8988T (cell line): ENCODE measurements around the gene KAT5.
"Not testable (repeated sequence)": the region's sequence is repeated elsewhere in the genome, so short reads cannot be mapped to it uniquely, and the experiment has no call there.

ENCODE experiments used
- DNase-seq: peaks from one replicate; pipeline ENCODE4 v3.0.0; 2011

The KAT5 gene

GRCh38 chr11:65710421-65710820, 1.6 kb upstream of the KAT5 start:
- DNase-seq, result no peak

DNA sequence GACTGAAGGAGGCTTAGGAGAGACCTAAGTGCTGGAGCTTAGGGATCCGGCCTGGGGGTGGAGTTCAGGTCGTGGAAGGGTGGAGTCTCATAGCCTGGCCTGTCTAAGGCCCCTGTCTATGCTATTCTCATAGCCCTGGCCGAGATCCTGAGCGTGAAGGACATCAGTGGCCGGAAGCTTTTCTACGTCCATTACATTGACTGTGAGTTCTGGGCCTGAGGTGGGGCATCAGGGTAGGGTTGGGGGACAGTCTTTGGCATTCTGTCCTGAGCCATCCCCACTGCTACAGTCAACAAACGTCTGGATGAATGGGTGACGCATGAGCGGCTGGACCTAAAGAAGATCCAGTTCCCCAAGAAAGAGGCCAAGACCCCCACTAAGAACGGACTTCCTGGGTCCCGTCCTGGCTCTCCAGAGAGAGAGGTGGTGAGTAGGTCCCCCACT, 603 bp downstream of the KAT5 start:
- no peak for DNase-seq

DNA sequence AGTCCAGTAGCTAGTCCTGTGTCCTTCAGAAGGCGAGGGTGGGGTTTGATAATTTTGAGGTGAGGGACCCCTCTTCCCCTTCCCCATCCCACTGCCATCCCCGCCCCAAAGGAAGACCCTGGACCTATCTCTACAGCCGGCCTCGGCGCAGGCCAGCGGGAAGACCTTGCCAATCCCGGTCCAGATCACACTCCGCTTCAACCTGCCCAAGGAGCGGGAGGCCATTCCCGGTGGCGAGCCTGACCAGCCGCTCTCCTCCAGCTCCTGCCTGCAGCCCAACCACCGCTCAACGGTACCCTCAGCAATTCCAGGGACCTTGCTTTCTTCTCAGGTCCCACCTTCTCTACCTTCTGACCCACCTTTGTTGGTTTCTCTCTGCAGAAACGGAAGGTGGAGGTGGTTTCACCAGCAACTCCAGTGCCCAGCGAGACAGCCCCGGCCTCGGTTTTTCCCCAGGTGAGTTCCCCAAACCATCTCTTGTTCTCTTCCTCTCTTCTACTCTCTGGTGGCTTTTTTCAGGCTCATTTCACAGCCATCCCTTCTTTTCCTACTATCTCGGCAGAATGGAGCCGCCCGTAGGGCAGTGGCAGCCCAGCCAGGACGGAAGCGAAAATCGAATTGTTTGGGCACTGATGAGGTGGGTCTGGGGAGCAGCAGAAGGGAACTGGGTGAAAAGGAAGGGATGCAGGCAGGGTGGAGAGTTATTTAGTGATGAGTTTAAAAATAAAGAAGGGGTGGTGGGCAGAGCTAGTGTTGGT, 1.3 kb downstream of the KAT5 start:
- no peak for DNase-seq

DNA sequence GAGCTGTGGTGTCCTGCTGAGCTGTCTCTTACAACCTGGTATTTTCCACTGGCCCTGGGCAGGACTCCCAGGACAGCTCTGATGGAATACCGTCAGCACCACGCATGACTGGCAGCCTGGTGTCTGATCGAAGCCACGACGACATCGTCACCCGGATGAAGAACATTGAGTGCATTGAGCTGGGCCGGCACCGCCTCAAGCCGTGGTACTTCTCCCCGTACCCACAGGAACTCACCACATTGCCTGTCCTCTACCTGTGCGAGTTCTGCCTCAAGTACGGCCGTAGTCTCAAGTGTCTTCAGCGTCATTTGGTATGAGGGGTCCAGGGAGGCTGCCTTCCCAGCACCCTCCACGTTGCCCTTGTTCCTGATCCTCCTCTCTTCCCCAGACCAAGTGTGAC, 2.4 kb downstream of the KAT5 start:
- DNase-seq, result no peak

- DNase-seq, result no peak
Measured at GRCh38 chr11:65716302-65716701, 4.2 kb downstream of the KAT5 start.

DNA sequence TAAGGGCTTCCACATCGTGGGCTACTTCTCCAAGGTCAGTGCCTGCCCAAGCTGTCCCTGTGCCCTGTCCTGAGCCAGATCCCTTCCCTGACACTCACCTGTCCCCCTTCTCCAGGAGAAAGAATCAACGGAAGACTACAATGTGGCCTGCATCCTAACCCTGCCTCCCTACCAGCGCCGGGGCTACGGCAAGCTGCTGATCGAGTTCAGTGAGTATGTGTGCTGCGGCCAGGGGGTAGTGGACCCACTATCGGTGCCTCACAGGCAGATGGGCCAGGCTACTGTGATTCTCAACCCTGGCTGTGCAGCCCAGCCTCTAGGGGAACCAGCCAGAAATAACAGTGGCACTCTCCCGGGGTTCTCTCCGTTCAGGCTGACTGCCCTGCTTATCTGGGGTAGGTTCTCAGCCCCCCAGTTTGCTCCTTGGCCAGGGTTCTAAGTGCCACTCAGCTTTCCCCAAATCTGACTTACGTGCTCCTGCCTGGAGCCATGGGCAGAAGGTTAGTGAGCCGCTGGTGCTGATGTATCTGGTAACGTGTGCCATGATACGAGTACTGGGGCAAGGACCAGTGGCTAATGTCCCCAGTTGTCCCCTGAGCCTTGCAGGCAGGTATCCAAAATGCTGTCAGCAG, 4.8 kb downstream of the KAT5 start:
- no peak for DNase-seq

DNA sequence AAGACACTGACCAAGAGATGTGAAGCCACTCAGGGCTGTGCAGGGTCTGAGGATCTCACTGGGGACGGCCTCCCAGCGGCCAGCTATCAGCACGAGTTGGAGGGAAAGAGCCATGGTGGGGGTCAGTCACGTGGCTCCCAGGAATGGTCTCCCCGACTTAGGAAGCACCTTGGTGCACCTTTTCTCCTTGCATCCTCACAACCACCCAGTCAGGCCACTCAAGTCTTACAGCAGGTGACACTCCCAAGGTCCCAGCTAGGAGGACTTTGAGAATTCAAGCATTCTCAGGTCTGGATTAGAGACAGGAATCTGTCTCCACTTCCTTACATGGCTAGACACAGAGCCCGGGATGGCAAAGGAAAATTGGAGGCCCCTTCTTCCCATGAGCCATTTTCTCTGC, 5.9 kb downstream of the KAT5 start:
- DNase-seq, result no peak

DNA sequence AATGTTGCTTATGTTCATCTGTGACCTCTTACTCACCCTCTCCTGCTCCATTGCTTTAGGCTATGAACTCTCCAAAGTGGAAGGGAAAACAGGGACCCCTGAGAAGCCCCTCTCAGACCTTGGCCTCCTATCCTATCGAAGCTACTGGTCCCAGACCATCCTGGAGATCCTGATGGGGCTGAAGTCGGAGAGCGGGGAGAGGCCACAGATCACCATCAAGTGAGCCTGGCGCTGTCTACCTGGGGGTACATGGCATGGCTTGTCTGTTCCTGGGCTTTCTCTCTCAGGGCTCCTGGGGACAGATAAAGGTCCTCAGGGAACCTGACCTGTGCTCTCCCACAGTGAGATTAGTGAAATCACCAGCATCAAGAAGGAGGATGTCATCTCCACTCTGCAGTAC, 6.5 kb downstream of the KAT5 start:
- DNase-seq, result no peak

DNA sequence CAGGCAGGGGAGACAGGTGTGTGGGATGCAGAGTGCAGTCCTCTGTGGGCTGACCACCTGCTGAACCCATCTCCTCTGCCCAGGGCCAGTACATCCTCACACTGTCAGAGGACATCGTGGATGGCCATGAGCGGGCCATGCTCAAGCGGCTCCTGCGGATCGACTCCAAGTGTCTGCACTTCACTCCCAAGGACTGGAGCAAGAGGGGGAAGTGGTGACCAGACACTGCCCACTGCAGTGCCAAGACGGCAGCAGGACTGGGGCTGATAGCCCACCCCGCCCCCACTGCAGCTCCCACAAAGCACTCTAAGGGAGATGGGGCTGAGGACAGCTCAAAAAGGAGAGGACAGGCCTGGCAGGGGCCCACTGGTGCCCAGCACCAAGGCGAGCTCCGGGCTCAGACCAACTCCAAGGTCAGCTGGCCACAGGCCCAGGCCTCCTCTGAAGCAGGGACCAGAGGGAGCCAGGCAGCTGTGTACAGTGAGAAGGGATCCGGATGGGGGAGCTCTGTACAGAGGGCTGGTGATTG, 7.0 kb downstream of the KAT5 start:
- no peak for DNase-seq

GRCh38 chr11:65719871-65720210, 7.8 kb downstream of the KAT5 start:
- no peak for DNase-seq

DNA sequence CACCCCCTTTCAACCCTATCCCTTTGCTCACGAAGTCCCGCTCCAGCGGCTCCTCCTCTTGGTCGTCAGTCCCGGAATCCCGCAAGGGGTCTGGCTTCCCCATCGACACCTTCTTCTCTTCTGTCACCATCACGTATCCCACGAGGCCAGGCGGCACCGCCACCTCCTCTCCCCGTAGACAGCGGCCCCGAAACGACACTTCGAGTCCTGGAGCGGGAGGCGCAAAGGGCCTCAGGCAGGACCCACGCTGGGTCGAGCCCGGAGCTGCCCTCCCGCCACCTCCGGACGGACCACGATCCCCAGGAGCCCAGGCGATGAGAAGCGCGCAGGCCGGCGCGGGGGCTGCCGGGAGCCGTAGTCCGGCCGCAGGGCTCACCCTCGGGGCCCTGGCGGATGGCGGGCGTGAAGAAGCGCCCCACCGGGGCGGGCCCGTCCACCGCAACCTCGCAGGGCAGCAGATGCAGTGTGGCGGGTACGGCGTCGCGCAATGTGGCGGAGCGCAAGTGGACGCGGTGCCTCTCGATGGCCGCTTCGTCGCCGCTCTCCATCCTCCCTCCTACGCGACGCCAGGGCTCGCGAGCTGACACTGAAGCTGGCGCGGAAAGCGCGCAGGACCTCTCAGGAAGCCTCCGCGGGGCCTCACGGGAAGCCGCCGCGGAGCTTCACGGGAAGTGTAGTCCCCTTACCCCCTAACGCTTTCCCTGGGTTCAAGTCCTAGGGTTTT, 8.3 kb downstream of the KAT5 start, which contains the start of gene RNASEH2C:
Gene RNASEH2C, minus strand, starts transcription at position 588 of the 724 bp plus-strand sequence. Its CDS starts 40 bp downstream, at position 548.
- peak; percentile 95 for DNase-seq

- no peak for DNase-seq
Measured at GRCh38 chr11:65722261-65722660, 10.2 kb downstream of the KAT5 start.

DNA sequence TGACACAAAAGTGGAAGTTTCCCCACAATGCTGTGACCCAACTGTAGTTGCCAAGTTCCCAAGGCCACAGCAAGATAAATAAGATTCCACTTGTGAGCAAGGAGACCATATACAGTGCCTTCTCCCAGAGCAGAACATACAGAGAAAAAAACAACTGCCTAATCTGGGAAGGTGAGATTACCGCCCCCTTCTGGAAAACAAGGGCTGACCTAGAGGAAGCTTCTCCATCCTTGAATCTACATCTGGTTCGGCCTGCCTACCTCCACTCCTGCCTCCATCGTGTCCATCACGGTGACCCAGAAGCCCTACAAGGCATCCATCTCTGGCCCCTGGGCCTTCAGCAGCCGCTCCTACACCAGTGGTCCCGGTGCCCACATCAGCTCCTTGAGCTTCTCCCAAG, 14.6 kb downstream of the KAT5 start:
- DNase-seq, result no peak

DNA sequence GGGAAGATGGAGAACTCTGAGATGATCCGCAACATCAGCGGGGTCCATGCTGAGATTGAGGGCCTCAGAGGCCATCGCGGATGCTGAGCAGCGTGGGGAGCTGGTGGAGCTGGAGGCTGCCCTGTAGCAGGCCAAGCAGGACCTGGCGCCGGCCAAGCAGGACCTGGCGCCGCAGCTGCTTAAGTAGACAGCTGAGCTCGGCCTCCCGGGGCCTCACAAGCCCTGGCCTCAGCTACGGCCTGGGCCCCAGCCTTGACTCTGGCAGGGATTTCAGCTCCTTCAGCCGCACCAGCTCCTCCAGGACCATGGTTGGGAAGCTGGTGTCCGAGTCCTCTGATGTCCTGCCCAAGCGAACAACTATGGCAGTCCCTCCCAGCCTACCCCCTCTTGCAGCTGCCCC, 15.8 kb downstream of the KAT5 start:
- DNase-seq, result no peak

DNA sequence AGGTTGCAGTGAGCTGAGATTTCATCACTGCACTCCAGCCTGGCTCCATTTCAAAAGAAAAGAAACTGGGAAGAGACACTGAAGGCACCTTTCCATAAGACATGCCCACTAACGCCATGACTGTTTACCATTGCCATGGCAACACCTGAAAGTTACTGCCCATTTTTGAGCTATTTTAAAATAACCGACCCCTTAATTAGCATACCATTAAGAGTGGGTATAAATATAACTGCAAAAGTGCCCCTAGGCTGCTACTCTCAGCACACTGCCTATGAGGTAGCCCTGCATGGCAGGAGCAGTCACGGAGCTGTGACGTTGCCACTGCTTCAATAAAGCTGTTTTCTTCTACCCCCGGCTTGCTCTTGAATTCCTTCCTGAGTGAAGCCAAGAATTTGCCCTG, 18.4 kb downstream of the KAT5 start:
- no peak for DNase-seq

- not testable (repeated sequence) for DNase-seq
Measured at GRCh38 chr11:65735111-65735510, 23.1 kb downstream of the KAT5 start.

DNA sequence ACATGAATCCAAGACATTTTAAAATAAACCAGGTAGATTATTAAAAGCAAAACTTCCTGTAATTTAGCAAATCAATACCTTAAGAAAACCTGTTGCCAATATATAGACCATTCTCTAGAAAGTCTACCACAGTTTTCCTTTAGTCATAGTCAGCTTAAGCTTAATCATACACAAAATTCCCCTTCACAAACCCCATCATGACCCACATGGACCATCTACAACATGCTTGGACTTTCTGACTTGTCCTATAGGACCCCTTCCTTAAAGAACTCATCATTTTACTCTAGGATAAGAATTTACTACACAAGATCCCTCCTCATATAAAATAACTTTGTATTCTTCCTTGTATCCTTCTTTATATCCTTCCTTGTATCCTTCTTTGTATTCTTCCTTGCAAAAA, 24.8 kb downstream of the KAT5 start:
- DNase-seq, result no peak

DNA sequence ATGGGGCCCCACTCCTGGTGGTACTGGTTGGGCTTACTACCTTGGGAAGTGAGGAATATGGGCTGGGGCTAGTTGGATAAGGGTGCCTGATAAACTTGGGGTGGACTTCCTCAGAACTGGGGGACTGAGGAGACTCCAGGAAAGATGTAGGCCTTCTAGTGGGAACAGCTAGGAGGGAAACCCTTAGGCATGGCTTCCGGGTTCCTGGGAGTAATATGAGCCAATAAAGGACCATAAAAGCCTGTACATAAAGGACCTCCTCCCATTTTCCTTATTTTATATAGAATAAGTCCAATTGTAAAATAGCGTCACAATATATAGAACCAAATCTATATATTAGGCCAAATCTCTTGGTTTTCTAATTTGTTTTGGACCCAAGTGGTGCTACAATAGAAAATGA, 27.0 kb downstream of the KAT5 start:
- DNase-seq, result no peak

GRCh38 chr11:65741185-65741584, 29.1 kb downstream of the KAT5 start:
- no peak for DNase-seq

DNA sequence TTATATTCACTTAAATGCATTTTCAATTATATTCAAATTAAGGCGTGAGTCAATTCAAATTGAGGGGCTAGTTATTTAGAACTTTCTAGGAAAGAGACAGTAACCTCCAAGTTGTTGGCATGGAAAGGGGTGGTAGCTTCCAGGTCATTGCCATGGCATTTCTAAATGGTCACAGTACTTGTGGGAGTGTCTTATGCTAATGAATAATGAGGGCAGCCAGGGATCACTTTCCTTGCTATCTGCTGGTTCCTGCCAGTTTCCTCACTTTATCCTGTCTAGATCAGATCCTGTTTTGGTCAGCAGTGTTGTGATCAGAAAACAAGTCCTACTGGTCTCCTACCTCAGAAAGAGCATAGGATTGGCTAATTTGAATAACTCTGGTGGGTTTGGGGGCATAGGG, 30.3 kb downstream of the KAT5 start:
- DNase-seq, result no peak

- DNase-seq, result no peak
Measured at GRCh38 chr11:65743681-65744025, 31.6 kb downstream of the KAT5 start.

GRCh38 chr11:65744026-65744698, 32.1 kb downstream of the KAT5 start:
- DNase-seq, result no peak

- no peak for DNase-seq
Measured at GRCh38 chr11:65744699-65745042, 32.6 kb downstream of the KAT5 start.

- no peak for DNase-seq
Measured at GRCh38 chr11:65745049-65745448, 33.0 kb downstream of the KAT5 start.
